Muscle layer of duodenum (tissue), 2 donors: ENCODE data around the gene GPR37.

ENCODE experiments used
- H3K27ac ChIP-seq: one replicate; pipeline ENCODE4 v1.7.0; 2013; ENCODE audit warnings: mild to moderate bottlenecking, low read length
- H3K27me3 ChIP-seq: one replicate; pipeline ENCODE4 v1.7.0; 2013; ENCODE audit warnings: low read depth, mild to moderate bottlenecking, control low read depth, low read length
- H3K36me3 ChIP-seq, 2 donors: one replicate each; pipeline ENCODE4 v1.7.0; 2013; ENCODE audit warnings: low read length in 2 of 2, control low read depth in 1 of 2, mild to moderate bottlenecking in 1 of 2; ENCODE audit not compliant: insufficient read depth in 2 of 2, control insufficient read depth in 1 of 2
- H3K4me1 ChIP-seq, 2 donors: one replicate each; pipeline ENCODE4 v1.7.0; 2013; ENCODE audit warnings: low read length in 2 of 2, mild to moderate bottlenecking in 2 of 2, control low read depth in 1 of 2, moderate library complexity in 1 of 2; ENCODE audit not compliant: insufficient read depth in 2 of 2, control insufficient read depth in 1 of 2
- H3K4me3 ChIP-seq, 2 donors: one replicate each; pipeline ENCODE4 v1.7.0; 2013; ENCODE audit warnings: low read length in 2 of 2, low read depth in 1 of 2, mild to moderate bottlenecking in 1 of 2
- H3K9me3 ChIP-seq, 2 donors: one replicate each; pipeline ENCODE4 v1.7.0; 2013; ENCODE audit warnings: low read length in 2 of 2, control low read depth in 1 of 2, mild to moderate bottlenecking in 1 of 2; ENCODE audit not compliant: control insufficient read depth in 1 of 2
- donor health status: healthy.

Gene GPR37

DNA sequence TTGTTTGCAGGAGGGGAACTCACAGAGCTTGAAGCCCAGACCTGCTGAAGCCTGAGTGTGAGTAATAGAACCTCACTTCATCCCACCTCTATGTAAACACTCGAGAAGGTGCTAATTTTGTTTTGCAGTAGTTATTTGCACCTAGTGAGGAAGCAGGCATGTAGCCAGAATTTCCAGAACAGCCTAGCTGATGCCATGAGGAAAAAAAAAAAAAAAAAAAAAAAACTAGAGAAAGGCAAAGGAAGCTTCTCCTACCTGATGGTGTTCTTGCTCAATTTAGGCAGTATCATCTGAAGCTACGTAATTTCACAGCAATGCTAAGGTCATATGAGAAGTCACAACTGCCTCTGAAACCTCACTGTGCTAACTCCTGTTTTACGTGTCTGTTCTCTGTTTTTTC, 13.6 kb upstream of the GPR37 start:
- Histone ChIP-seq H3K27me3 (no peaks in the 10 kb centered on the region), H3K27ac (no peak overlapping the region), H3K4me1 (no peaks in the 10 kb centered on the region), H3K4me3 (no peak overlapping the region), H3K36me3 (no peaks in the 10 kb centered on the region), H3K9me3 (no peaks in the 10 kb centered on the region)

DNA sequence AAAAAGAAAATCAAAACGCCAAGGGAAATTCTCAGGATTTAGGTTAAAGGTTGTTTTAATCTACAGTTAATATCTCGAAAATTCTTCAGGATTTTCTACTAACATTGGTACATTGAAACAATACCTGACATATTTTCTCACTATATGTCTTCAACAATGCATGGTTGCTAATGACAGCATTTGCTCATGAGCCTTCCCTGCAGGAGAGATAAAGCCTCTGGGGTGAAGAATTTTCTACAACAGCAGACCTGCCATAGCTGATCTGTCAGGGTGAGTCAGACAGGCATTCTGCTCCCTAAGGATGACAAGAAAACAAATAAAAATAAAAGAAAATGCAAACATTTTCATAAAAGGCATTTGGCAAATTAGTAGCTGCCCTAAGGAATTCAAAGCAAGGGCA, 11.7 kb upstream of the GPR37 start:
- H3K36me3 ChIP-seq, result no peaks in the 10 kb centered on the region
- H3K27me3 ChIP-seq, result no peaks in the 10 kb centered on the region
- no peaks in the 10 kb centered on the region for H3K9me3 ChIP-seq
- no peaks in the 10 kb centered on the region for H3K4me1 ChIP-seq
- no peak overlapping the region for H3K4me3 ChIP-seq
- H3K27ac ChIP-seq, result no peak overlapping the region

DNA sequence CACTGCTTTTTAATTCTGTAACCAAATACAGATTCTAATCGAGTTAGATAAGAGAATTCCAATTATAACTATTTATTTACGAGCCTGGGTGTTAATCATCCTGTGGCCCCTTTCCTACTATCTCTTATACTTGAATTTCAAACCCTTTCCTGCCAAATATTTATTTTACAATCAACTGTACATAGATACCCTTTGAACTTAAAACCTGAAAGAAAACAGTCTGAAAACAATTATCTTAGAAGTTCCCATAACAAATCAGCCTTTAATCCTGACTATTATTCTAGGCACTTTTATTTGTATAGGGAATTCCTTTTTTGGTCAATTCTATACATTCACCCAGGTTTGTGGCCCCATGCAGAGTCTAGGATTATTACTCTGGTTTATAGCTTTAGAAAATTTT, 10.6 kb upstream of the GPR37 start:
- H3K4me3 ChIP-seq, result no peak overlapping the region
- no peaks in the 10 kb centered on the region for H3K27me3 ChIP-seq
- H3K36me3 ChIP-seq, result no peaks in the 10 kb centered on the region
- H3K27ac ChIP-seq, result no peak overlapping the region
- no peaks in the 10 kb centered on the region for H3K4me1 ChIP-seq
- no peaks in the 10 kb centered on the region for H3K9me3 ChIP-seq

DNA sequence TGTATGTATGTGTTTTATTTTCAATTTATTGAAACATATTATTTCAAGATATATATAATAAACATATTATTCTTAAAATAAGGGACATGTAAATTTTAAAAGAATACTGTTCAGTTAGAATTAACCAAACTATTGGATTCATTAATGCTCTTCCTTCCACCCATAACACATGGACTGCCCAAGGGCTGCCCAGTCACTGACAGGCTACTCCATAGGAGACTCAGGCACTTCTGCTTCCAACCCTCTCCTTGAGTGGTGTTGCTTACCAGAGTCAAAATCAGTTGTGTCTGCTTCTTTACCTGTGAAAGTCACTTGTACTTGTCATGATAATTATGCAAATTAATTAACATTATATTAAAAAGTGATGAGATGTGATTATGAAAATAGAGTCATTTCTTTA, 9.8 kb upstream of the GPR37 start:
- H3K4me1 ChIP-seq, result no peaks in the 10 kb centered on the region
- no peak overlapping the region for H3K4me3 ChIP-seq
- H3K27ac ChIP-seq, result no peak overlapping the region
- no peaks in the 10 kb centered on the region for H3K27me3 ChIP-seq
- H3K9me3 ChIP-seq, result no peaks in the 10 kb centered on the region
- no peaks in the 10 kb centered on the region for H3K36me3 ChIP-seq

DNA sequence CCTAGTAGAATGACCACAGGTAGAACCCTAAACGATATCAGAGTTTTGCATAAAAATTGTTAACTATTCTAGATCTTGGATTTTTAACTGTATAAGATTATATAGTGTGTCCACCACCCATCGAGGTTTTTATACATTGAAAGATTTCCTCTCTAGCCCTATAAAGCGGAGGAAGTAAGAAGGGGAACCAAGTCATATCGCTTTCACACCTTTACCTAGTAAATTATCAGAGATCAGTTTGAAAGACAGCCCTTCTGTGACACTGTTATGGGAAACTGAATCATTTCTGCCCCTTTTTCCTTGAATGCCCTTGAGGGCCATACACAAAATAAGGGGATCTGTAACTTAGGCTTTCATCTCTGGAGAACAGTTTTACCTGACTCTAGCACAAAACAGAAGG, 8.3 kb upstream of the GPR37 start:
- Histone ChIP-seq H3K27me3 (no peaks in the 10 kb centered on the region), H3K36me3 (no peaks in the 10 kb centered on the region), H3K9me3 (no peaks in the 10 kb centered on the region), H3K27ac (no peak overlapping the region), H3K4me1 (no peaks in the 10 kb centered on the region), H3K4me3 (no peak overlapping the region)

DNA sequence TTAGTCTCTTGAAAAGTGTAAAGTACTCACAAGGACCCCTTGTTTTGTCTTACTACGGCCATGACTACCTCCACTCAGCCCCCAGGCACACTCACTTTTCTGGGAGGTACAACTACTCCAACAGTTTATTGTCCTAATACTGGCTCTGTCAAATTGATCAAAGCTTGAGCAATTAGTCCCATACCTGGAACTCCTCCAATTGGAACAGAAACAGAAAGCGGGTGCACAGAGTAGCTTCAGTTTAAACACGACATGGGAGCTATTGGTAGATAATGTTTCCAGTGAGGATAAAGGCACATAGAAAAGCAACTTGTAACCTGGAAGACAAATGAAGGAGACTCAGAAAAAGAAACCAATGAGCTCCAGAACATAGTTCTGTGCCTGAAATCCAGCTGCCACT, 7.7 kb upstream of the GPR37 start:
- no peaks in the 10 kb centered on the region for H3K27me3 ChIP-seq
- H3K27ac ChIP-seq, result no peak overlapping the region
- H3K4me1 ChIP-seq, result no peaks in the 10 kb centered on the region
- no peaks in the 10 kb centered on the region for H3K9me3 ChIP-seq
- no peak overlapping the region for H3K4me3 ChIP-seq
- no peaks in the 10 kb centered on the region for H3K36me3 ChIP-seq

DNA sequence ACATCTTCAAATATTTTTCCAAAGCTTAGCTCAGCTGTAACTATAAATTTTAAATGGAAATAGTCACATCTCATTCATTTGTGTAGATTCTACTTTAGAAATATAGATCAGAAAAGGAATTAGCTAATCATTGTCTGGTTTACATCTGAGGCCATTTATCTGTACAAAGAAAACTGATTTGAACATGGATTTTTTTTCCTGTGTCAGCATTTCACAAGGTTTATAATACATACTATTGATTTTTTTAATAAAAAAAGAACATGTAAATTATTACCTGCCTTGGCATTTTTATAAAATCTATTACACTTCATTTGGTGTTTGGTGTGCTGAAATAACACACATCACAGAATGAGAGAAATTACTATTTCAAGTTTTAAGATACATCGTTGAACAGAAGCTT, 3.5 kb upstream of the GPR37 start:
- Histone ChIP-seq H3K36me3 (no peaks in the 10 kb centered on the region), H3K4me1 (peaks cover 0 to 10% of the 10 kb centered on the region in 2 donors), H3K27ac (no peak overlapping the region), H3K4me3 (no peak overlapping the region), H3K9me3 (no peaks in the 10 kb centered on the region), H3K27me3 (peaks cover 14% of the 10 kb centered on the region)

DNA sequence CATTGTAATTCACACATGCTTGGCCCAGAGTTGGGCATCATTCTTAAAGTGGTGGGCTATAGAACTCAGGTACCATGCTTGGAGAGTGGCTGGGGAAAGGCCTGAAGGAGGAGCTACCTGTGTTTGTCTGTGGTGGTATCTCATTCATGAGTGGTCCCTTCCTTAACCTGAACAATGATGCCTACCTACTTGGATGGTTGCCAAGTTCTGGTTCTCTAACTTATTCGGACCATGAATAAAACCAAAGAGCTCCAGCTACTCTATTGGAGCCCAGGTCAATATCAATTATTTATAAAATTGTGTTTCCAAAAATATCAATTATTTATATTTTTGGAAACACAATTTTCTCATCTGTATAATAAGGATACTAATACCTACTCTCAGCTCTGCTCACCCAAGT, 2.9 kb upstream of the GPR37 start:
- H3K4me1 ChIP-seq, result peaks cover 0 to 14% of the 10 kb centered on the region in 2 donors
- peaks cover 20% of the 10 kb centered on the region for H3K27me3 ChIP-seq
- H3K27ac ChIP-seq, result no peak overlapping the region
- H3K9me3 ChIP-seq, result no peaks in the 10 kb centered on the region
- H3K36me3 ChIP-seq, result no peaks in the 10 kb centered on the region
- no peak overlapping the region for H3K4me3 ChIP-seq

DNA sequence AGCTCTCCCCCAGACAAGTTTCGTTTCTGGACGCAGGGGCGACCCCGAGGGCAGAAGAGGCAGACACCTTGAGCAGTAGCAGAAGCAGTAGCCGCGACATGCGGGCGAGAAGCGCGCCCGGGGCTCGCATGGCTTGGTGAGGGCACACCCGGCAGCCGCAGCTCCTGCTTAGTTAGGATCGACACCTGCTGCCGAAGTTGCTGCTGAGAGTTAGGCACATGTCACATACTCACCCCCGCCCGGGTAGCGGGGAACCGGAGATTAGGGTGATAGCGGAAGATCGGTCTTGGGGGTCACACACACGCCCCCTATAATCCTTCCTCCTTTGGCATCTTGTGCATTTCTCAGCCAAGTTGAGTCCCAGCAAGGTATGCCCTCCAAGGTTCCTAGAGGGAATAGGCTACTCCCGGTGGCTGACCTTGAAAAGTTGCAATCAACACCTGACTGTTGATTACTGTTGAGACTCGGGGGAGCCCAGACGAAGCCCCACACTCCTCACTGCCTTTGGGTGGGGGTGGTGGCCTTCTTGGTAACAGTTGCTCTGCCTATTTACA, 668 bp downstream of the GPR37 start:
- Histone ChIP-seq H3K9me3 (no peaks in the 10 kb centered on the region), H3K27ac (no peak overlapping the region), H3K4me3 (peak overlapping the region; percentile 55 to 80), H3K4me1 (peaks cover 0 to 14% of the 10 kb centered on the region in 2 donors), H3K36me3 (no peaks in the 10 kb centered on the region), H3K27me3 (peaks cover 23% of the 10 kb centered on the region)

DNA sequence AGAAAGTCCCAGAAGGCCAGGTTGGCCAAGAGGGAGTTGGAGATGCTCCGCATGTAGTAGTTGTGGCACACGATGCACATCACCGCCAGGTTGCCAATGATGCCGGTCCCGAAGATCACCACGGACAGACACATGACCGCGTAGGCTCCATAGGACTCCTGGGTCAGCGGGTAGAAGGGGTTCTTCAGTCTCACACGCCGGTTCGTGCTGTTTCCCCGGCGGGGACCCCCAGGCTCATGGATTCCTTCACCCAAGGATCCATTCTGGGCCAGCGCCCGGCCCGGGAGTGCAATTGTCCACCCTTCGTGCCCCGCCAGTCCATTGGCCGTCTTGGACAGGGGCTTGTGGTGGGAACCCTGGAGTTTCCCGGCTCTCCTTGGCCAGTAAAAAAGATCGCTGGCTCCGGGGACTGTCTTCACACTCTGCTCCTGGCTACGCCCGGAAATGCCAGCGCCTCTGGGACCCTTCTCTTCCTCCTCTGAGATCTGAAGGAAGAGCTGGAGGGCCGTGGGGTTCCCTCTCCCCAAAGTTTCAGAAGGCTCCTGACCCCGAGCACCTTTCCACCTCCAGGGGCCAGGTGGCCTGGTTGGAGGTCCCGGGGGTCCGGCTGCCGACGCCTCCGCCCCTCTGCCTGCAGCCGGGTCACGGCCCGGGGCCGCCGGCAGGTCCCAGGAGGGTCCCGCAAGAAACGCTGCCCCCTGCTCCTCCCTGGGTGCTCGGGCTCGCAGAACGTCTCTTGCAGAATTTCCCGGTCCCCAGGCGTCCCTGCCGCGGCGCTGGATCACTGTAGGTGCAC, 1.3 kb downstream of the GPR37 start:
- H3K4me1 ChIP-seq, result peaks cover 0 to 14% of the 10 kb centered on the region in 2 donors
- no peak overlapping the region for H3K27ac ChIP-seq
- peaks cover 23% of the 10 kb centered on the region for H3K27me3 ChIP-seq
- no peaks in the 10 kb centered on the region for H3K9me3 ChIP-seq
- H3K4me3 ChIP-seq, result peak overlapping the region; percentile 55 to 80
- H3K36me3 ChIP-seq, result no peaks in the 10 kb centered on the region

DNA sequence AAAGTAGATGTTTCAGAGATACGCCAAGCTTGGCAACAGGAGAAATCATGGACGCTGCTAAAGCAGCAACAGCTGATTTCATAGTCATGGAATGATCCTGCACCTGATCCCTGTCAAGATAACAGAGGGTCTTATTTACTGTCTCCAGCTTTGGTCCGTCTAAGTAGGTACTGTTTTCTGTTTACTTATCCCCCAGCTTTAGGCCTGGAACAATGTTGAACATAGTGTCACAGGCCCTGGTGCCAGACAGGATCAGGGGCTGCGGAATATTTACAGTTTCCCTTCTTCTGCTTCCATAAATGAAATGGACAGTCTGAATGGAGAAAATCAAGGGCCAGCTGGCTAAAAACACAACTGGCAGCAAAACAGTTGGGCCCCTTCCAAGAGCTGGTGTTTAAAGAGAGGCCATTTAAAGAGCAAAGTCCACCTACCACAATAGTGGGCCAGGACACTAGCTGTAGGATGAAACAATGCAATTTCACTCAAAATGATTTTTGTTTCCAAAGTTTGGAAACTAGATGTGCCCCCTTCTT, 2.9 kb downstream of the GPR37 start:
- no peaks in the 10 kb centered on the region for H3K36me3 ChIP-seq
- H3K27ac ChIP-seq, result no peak overlapping the region
- H3K4me1 ChIP-seq, result peaks cover 0 to 14% of the 10 kb centered on the region in 2 donors
- peaks cover 23% of the 10 kb centered on the region for H3K27me3 ChIP-seq
- H3K4me3 ChIP-seq, result no peak overlapping the region
- H3K9me3 ChIP-seq, result no peaks in the 10 kb centered on the region
